Adrenal gland (tissue), 12 donors: ENCODE results near the gene ZSWIM8. TPM values are rescaled to one million over a fixed set of nuclear protein-coding genes. Genes with fewer than 3 reads are reported as not detected.

Experiments used
- DNase-seq, 7 donors: peaks; one replicate each; pipeline ENCODE4 v3.0.0-alpha.2; 2019 to 2020
- H3K27ac ChIP-seq, 5 donors: fragments of 200-600 bp; sonication (generic) in 4 of 5; 1 replicate in 3 of 5; 2 replicates in 2 of 5; pipeline versions ENCODE4 v1.5.1 to v1.8.0; 2016 to 2020; ENCODE audit warnings: mild to moderate bottlenecking in 1 of 5
- H3K27me3 ChIP-seq: fragments of 200-600 bp; 2 replicates; pipeline ENCODE4 v1.8.0; 2021
- H3K36me3 ChIP-seq, 2 donors: fragments of 200-600 bp; replicated peaks in 1 of 2; 1 replicate in 1 of 2; 2 replicates in 1 of 2; pipeline versions ENCODE4 v1.5.1 to v1.8.0; 2018 to 2022
- H3K4me1 ChIP-seq, 2 donors: fragments of 200-600 bp; replicated peaks in 1 of 2; 1 replicate in 1 of 2; 2 replicates in 1 of 2; pipeline versions ENCODE4 v1.5.1 to v1.8.0; 2018 to 2021
- H3K4me3 ChIP-seq, 4 donors: fragments of 200-600 bp; sonication (generic) in 3 of 4; one replicate each; pipeline ENCODE4 v1.5.1; 2016 to 2018
- H3K9me3 ChIP-seq, 3 donors: fragments of 200-600 bp; sonication (generic) in 1 of 3; replicated peaks in 1 of 3; 1 replicate in 2 of 3; 2 replicates in 1 of 3; pipeline versions ENCODE4 v1.5.1 to v1.8.0; 2016 to 2021
- CTCF ChIP-seq, 6 experiments: fragments of 450-650 bp in 4 of 6; fragments of 200-600 bp in 2 of 6; sonication (generic) in 1 of 6; IDR thresholded peaks; 1 replicate in 5 of 6; 2 replicates in 1 of 6; pipeline versions ENCODE4 v1.5.1 to v1.8.0; 2016 to 2021; ENCODE audit warnings: antibody characterized with exemption in 6 of 6, mild to moderate bottlenecking in 2 of 6, moderate library complexity in 1 of 6
- POLR2A ChIP-seq, 2 donors: fragments of 450-650 bp; IDR thresholded peaks; one replicate each; pipeline ENCODE4 v1.6.1; 2017; ENCODE audit warnings: antibody characterized with exemption in 2 of 2, mild to moderate bottlenecking in 2 of 2, moderate library complexity in 1 of 2
- WGBS, 4 donors: extraction: QIAGEN DNeasy Blood & Tissue Kit in 2 of 4; methylation state at CpG; one replicate each; pipeline versions ENCODE4 v1.1.5 to v1.1.7; 2013 to 2017; 5-methylcytosine and 5-hydroxymethylcytosine counted together
- intact Hi-C, 2 donors: fragments of 100-400 bp; cut with DNase I; formaldehyde crosslinking; loops; one replicate each; pipeline versions ENCODE4 v1.14.1 to v1.15.0; 2022 to 2023
- polyA plus RNA-seq, 3 donors: library from polyadenylated mRNA; stranded (reverse); fragments of 200-250 nt in 2 of 3; fragments of 350-450 nt in 1 of 3; fragmentation: Illumina TruSeq in 1 of 3; extraction: RNeasy Lipid Tissue Mini Kit (QIAGEN cat#74804) in 1 of 3; gene quantifications; one replicate each; pipeline ENCODE4 v1.2.3, GENCODE V29; 2013 to 2014
- total RNA-seq, 9 donors: library from RNA; depleted of rRNA in 4 of 9; stranded (reverse); fragments of >200 nt in 4 of 9; fragments of 120-200 nt in 1 of 9; fragmentation: NEBNext Ultra II Directional in 1 of 9; extraction: Animal tissue kit (Norgen Biotek cat#: 25700) in 1 of 9; gene quantifications; one replicate each; pipeline versions ENCODE4 v1.1.0 to v1.2.4, GENCODE V29; 2013 to 2023
- donor health status: healthy with polysubstance abuse.
- donor health status: Bipolar disorder and iron deficiency.
- donor health status: DM: yes; HTN: yes; CAD: no.
- donor health status: DM: no; HTN: no; CAD: no.
- donor health status: DM: no; HTN: no; CAD: no.
- donor health status: DM: yes; HTN: yes; CAD: no.

Gene ZSWIM8
- total and polyA plus RNA-seq, 12 donors = 55.7 to 714 (median 114) TPM

- H3K4me3 ChIP-seq = no peak overlapping the region
- no peaks in the 10 kb centered on the region for H3K27me3 ChIP-seq
- H3K9me3 ChIP-seq = no peaks in the 10 kb centered on the region
- intact Hi-C loops = no loop called here
- H3K36me3 ChIP-seq = peaks cover 0 to 55% of the 10 kb centered on the region in 2 donors
- no peak for TF ChIP-seq CTCF (IDR thresholded peaks at IDR 0.05)
- TF ChIP-seq POLR2A (IDR thresholded peaks at IDR 0.05) = no peak
- 81 to 86% (median 81%) methylated on average over 15 to 17 of the region's 17 CpGs for whole genome bisulfite sequencing, 4 donors
- H3K4me1 ChIP-seq = peaks cover 20 to 28% of the 10 kb centered on the region in 2 donors
- peak in 1 of 7 donors; percentile 16 for DNase-seq
- H3K27ac ChIP-seq = no peak overlapping the region
Measured at GRCh38 chr10:73788864-73789658, 3.7 kb downstream of the ZSWIM8 start.

- H3K4me1 ChIP-seq = peaks cover 20 to 25% of the 10 kb centered on the region in 2 donors
- WGBS, 4 donors = 85 to 94% (median 88%) methylated on average over 9 to 10 of the region's 10 CpGs
Measured at GRCh38 chr10:73789659-73790055, 4.3 kb downstream of the ZSWIM8 start.

GRCh38 chr10:73790886-73791625, 5.7 kb downstream of the ZSWIM8 start:
- Histone ChIP-seq H3K36me3 (peaks cover 0 to 75% of the 10 kb centered on the region in 2 donors), H3K27me3 (no peaks in the 10 kb centered on the region), H3K9me3 (no peaks in the 10 kb centered on the region), H3K4me1 (peaks cover 20 to 21% of the 10 kb centered on the region in 2 donors), H3K27ac (no peak overlapping the region), H3K4me3 (no peak overlapping the region)
- no peak for TF ChIP-seq POLR2A (IDR thresholded peaks at IDR 0.05)
- TF ChIP-seq CTCF (IDR thresholded peaks at IDR 0.05) = no peak
- 88 to 91% (median 89%) methylated on average over 16 to 22 of the region's 22 CpGs for WGBS, 4 donors
- intact Hi-C loops = no loop called here
- peak in 1 of 7 donors; percentile 11 for DNase-seq

More at GRCh38 chr10:73789659-73790055, 4.3 kb downstream of the ZSWIM8 start:
- Histone ChIP-seq H3K9me3 (no peaks in the 10 kb centered on the region), H3K27me3 (no peaks in the 10 kb centered on the region), H3K27ac (no peak overlapping the region), H3K36me3 (peaks cover 0 to 61% of the 10 kb centered on the region in 2 donors), H3K4me3 (no peak overlapping the region)
- intact Hi-C loops = no loop called here
- TF ChIP-seq CTCF (IDR thresholded peaks at IDR 0.05) = no peak
- no peak for TF ChIP-seq POLR2A (IDR thresholded peaks at IDR 0.05)
- DNase-seq = peak in 1 of 7 donors; percentile 13

- no peak for TF ChIP-seq POLR2A (IDR thresholded peaks at IDR 0.05)
- TF ChIP-seq CTCF (IDR thresholded peaks at IDR 0.05) = no peak
- intact Hi-C loops = no loop called here
- no peaks in the 10 kb centered on the region for H3K9me3 ChIP-seq
- H3K4me3 ChIP-seq = no peak overlapping the region
- H3K4me1 ChIP-seq = peaks cover 14 to 15% of the 10 kb centered on the region in 2 donors
- H3K27ac ChIP-seq = no peak overlapping the region
- DNase-seq = peak in 1 of 7 donors; percentile 13
- WGBS, 4 donors = 91 to 99% (median 92%) methylated on average over 10 to 26 of the region's 26 CpGs
- peaks cover 0 to 84% of the 10 kb centered on the region in 2 donors for H3K36me3 ChIP-seq
- no peaks in the 10 kb centered on the region for H3K27me3 ChIP-seq
Measured at GRCh38 chr10:73791871-73792400, 6.5 kb downstream of the ZSWIM8 start.
